GM12873 (cell line): ENCODE measurements around the gene FOSB.
A peak's percentile ranks its signal among the peaks of the same experiment; 100 is the strongest.

Experiments used
- CTCF ChIP-seq: IDR thresholded peaks from 2 replicates; pipeline ENCODE4 v1.5.1; 2012; ENCODE audit warnings: low read depth, mild to moderate bottlenecking, moderate library complexity, low read length, control low read depth; ENCODE audit not compliant: insufficient read depth; ENCODE audit errors: missing control alignments

Gene FOSB

GRCh38 chr19:45444318-45445041 is 23.3 kb upstream of the FOSB start:
- no peak for TF ChIP-seq CTCF

GRCh38 chr19:45445139-45445538 is 22.7 kb upstream of the FOSB start:
- TF ChIP-seq CTCF = no peak

GRCh38 chr19:45446295-45446694 is 21.5 kb upstream of the FOSB start:
- TF ChIP-seq CTCF = peak; percentile 71

- TF ChIP-seq CTCF = no peak
Observed at GRCh38 chr19:45446944-45447343, 20.9 kb upstream of the FOSB start.

- no peak for TF ChIP-seq CTCF
Observed at GRCh38 chr19:45448425-45448756, 19.4 kb upstream of the FOSB start.

GRCh38 chr19:45448887-45449299 is 18.9 kb upstream of the FOSB start:
- no peak for TF ChIP-seq CTCF

- no peak for TF ChIP-seq CTCF
Observed at GRCh38 chr19:45450012-45450333, 17.8 kb upstream of the FOSB start.
